Mammary epithelial cell (primary cell): Measurements from ENCODE around the gene FNDC3B.

Experiments
- EZH2 ChIP-seq: IDR thresholded peaks from 2 replicates; pipeline ENCODE4 v1.6.1; 2012; ENCODE audit warnings: low read length, inconsistent platforms, borderline replicate concordance
- TF ChIP-seq, protein P1 (sequence below), 2 donors: IDR thresholded peaks in 1 of 2; conservative IDR thresholded peaks in 1 of 2; 2 replicates each; pipeline ENCODE4 v1.5.1; 2011 to 2012; ENCODE audit warnings: inconsistent platforms in 2 of 2, low read length in 2 of 2, mild to moderate bottlenecking in 2 of 2, control low read depth in 1 of 2, low read depth in 1 of 2; ENCODE audit not compliant: insufficient read depth in 1 of 2; ENCODE audit errors: extremely low read depth in 1 of 2

DNA sequence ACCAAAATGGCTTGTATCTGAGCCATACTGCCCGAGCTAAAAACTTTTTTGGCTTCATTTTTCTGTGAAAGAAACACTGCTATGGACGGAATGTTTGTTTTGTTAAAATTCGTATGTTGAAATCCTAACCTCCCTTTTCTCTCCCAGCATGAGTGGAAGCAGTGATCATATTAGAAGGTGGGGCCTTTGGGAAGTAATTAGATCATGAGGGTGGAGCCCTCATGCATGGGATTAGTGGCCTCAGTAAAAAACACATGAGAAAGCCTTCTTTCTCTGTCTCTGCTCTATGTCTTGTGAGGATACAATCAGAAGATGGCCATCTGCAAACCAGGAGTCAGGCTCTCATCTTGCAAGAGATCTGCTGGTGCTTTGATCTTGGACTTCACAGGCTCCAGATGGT, 7.4 kb upstream of the FNDC3B start:
- TF ChIP-seq EZH2 = no peak
- TF ChIP-seq, protein P1, sequence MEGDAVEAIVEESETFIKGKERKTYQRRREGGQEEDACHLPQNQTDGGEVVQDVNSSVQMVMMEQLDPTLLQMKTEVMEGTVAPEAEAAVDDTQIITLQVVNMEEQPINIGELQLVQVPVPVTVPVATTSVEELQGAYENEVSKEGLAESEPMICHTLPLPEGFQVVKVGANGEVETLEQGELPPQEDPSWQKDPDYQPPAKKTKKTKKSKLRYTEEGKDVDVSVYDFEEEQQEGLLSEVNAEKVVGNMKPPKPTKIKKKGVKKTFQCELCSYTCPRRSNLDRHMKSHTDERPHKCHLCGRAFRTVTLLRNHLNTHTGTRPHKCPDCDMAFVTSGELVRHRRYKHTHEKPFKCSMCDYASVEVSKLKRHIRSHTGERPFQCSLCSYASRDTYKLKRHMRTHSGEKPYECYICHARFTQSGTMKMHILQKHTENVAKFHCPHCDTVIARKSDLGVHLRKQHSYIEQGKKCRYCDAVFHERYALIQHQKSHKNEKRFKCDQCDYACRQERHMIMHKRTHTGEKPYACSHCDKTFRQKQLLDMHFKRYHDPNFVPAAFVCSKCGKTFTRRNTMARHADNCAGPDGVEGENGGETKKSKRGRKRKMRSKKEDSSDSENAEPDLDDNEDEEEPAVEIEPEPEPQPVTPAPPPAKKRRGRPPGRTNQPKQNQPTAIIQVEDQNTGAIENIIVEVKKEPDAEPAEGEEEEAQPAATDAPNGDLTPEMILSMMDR (conservative IDR thresholded peaks at IDR 0.05 in 1 of 2, IDR thresholded peaks at IDR 0.05 in 1 of 2; ENCODE audit: extremely low read depth in 1 of 2, insufficient read depth in 1 of 2, low read depth in 1 of 2, low read length in 2 of 2) = no peak
